ENCODE results near the gene JDP2.
A peak's percentile ranks its signal among the peaks of the same experiment; 100 is the strongest.

The JDP2 gene

DNA sequence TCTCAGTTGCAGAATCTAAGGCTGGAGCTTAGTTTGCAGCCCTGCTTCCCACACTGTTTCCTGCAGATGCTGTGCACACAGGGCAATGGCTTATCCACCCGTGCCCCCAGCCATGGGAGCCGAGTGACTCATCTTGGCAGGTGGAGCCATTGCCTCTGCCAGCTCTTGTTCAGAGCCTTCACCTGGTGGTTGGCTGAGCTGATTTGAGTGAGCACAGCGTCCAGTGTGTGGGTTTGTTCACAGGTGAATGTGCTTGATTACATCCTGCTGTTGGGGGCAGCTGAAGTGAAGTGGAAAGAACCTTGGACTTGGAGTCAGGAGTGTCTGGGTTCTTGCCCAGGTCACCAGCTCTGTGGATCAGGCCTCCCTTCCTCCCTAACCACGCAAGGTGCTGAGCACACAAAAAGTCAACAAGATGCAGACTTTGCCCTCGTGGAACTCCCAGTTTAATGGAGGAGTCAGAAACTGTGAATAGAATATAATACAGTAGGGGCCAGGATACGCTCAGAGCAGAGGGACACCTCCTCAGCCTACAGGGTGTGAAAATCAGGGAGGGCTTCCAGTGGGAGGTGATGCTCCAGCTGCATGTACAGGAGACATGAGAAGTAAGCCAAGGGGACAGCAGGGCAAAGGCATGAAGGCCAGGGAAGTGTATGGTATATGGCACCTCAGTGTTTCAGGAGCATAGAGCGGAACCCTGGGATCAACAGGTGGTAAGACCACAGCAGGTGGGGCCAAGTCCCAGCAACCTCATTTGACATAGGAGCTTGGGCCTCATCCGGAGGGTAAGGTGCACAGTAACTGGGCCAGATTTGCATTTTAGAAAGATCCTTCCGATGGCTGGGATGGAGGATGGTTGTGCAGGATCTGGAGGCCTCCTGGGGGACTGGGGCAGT is 22.8 kb downstream of the JDP2 start:
- Histone ChIP-seq H3K9ac (ENCODE audit: low read length) (no peak overlapping the region), H3K27ac (ENCODE audit: low read length) (no peak overlapping the region), H3K36me3 (ENCODE audit: control insufficient read depth, low read depth, low read length) (no peaks in the 10 kb centered on the region), H3K27me3 (ENCODE audit: control insufficient read depth, insufficient read depth, low read length) (no peaks in the 10 kb centered on the region), H3K4me3 (ENCODE audit: low read length) (no peak overlapping the region), H3K4me1 (ENCODE audit: control insufficient read depth, low read depth, low read length) (peaks cover 18% of the 10 kb centered on the region), H3K9me3 (ENCODE audit: control insufficient read depth, low read depth, low read length) (no peaks in the 10 kb centered on the region)

DNA sequence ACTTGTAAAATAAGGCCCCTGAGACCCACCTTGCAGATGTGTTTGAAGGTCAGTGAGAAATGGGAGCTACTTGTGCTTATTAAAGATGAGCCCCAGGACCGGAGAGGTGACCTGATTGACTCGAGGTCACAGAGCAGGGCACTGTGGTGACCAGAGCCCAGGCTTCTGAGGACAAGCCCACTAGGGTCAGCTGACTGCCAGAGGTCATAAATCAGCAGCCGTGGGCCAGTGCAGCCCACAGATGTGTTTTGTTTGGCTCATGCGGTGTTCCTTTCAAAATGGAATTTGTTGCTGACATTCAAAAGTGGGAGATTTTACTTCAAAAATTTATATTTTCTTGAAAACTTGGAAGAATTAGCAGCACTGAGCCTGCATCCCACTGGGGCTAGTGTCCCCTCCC is 24.5 kb downstream of the JDP2 start:
- Histone ChIP-seq H3K36me3 (ENCODE audit: control insufficient read depth, low read depth, low read length) (no peaks in the 10 kb centered on the region), H3K27ac (ENCODE audit: low read length) (no peak overlapping the region), H3K9me3 (ENCODE audit: control insufficient read depth, low read depth, low read length) (no peaks in the 10 kb centered on the region), H3K4me3 (ENCODE audit: low read length) (no peak overlapping the region), H3K27me3 (ENCODE audit: control insufficient read depth, insufficient read depth, low read length) (no peaks in the 10 kb centered on the region), H3K4me1 (ENCODE audit: control insufficient read depth, low read depth, low read length) (peaks cover 20% of the 10 kb centered on the region), H3K9ac (ENCODE audit: low read length) (no peak overlapping the region)

GRCh38 chr14:75452900-75453816 is 25.3 kb downstream of the JDP2 start:
- Histone ChIP-seq H3K4me3 (ENCODE audit: low read length) (no peak overlapping the region), H3K27ac (ENCODE audit: low read length) (peak overlapping the region; percentile 78), H3K36me3 (ENCODE audit: control insufficient read depth, low read depth, low read length) (no peaks in the 10 kb centered on the region), H3K9me3 (ENCODE audit: control insufficient read depth, low read depth, low read length) (no peaks in the 10 kb centered on the region), H3K9ac (ENCODE audit: low read length) (peak overlapping the region; percentile 43), H3K27me3 (ENCODE audit: control insufficient read depth, insufficient read depth, low read length) (no peaks in the 10 kb centered on the region), H3K4me1 (ENCODE audit: control insufficient read depth, low read depth, low read length) (peaks cover 27% of the 10 kb centered on the region)

DNA sequence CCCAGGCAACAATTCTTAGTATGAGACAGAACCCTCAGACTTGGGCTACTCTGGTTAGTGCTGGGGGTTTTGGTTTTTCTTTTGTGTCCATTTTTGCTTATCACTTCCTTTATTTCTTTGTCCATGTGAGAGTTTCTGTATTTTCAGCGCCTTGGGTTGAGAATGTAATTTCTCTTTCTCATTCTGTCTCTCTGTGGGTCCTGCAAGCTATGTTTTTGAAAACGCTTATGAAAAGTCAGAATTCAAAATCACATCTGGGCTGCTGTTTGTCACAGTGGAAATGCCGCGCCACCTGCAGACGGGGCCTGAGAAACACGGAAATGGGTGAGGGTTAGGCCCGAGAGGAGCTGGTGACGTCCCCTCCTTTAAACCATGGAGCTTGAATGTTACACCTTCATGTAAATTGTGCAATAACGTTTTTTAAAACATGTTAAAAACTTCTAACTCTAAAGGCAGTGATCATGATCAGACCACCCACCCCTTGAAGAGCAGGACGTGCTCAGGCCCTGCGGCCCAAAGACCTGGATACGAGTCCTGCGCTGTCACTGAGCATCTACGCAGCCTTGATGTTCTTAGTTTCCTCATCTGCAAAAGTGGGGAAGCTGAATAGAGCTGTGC is 26.1 kb downstream of the JDP2 start:
- H3K9ac ChIP-seq (ENCODE audit: low read length), result peak overlapping the region; percentile 43
- no peaks in the 10 kb centered on the region for H3K36me3 ChIP-seq (ENCODE audit: control insufficient read depth, low read depth, low read length)
- no peak overlapping the region for H3K4me3 ChIP-seq (ENCODE audit: low read length)
- peaks cover 27% of the 10 kb centered on the region for H3K4me1 ChIP-seq (ENCODE audit: control insufficient read depth, low read depth, low read length)
- H3K9me3 ChIP-seq (ENCODE audit: control insufficient read depth, low read depth, low read length), result no peaks in the 10 kb centered on the region
- no peak overlapping the region for H3K27ac ChIP-seq (ENCODE audit: low read length)
- no peaks in the 10 kb centered on the region for H3K27me3 ChIP-seq (ENCODE audit: control insufficient read depth, insufficient read depth, low read length)

DNA sequence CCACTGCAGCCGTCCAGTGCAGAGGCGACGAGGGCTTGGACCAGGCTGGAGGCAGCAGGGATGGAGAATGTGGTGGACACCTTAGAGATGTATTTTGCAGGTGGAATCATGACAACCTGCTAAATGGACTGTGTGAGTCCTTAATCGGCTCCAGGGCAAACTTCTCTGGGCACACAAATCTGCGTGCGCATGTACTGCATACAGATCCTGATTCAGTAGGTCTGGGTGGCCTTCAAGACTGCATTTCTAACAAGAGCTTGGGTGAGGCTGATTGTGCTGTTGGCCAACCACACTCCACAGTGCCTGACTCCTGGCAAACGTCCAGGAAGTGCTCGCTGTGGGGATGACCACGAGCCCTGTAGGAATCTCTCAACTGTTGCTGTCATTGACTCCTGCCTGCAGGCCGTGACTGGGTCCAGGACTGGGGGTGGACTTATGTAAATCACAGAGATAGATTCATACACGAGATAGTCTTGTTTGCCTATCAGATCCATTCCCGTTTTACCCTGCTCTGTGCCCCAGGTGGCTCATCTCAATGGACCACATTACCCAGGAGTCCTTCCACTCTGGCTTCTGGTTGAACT is 27.2 kb downstream of the JDP2 start:
- H3K27me3 ChIP-seq (ENCODE audit: control insufficient read depth, insufficient read depth, low read length), result no peaks in the 10 kb centered on the region
- H3K36me3 ChIP-seq (ENCODE audit: control insufficient read depth, low read depth, low read length), result no peaks in the 10 kb centered on the region
- no peak overlapping the region for H3K4me3 ChIP-seq (ENCODE audit: low read length)
- no peaks in the 10 kb centered on the region for H3K9me3 ChIP-seq (ENCODE audit: control insufficient read depth, low read depth, low read length)
- no peak overlapping the region for H3K9ac ChIP-seq (ENCODE audit: low read length)
- H3K27ac ChIP-seq (ENCODE audit: low read length), result no peak overlapping the region
- peaks cover 27% of the 10 kb centered on the region for H3K4me1 ChIP-seq (ENCODE audit: control insufficient read depth, low read depth, low read length)

- Histone ChIP-seq H3K9me3 (ENCODE audit: control insufficient read depth, low read depth, low read length) (no peaks in the 10 kb centered on the region), H3K4me3 (ENCODE audit: low read length) (no peak overlapping the region), H3K36me3 (ENCODE audit: control insufficient read depth, low read depth, low read length) (no peaks in the 10 kb centered on the region), H3K27me3 (ENCODE audit: control insufficient read depth, insufficient read depth, low read length) (no peaks in the 10 kb centered on the region), H3K9ac (ENCODE audit: low read length) (no peak overlapping the region), H3K27ac (ENCODE audit: low read length) (no peak overlapping the region), H3K4me1 (ENCODE audit: control insufficient read depth, low read depth, low read length) (peaks cover 27% of the 10 kb centered on the region)
These were observed 28.5 kb downstream of the JDP2 start for GRCh38 chr14:75456069-75456996.

DNA sequence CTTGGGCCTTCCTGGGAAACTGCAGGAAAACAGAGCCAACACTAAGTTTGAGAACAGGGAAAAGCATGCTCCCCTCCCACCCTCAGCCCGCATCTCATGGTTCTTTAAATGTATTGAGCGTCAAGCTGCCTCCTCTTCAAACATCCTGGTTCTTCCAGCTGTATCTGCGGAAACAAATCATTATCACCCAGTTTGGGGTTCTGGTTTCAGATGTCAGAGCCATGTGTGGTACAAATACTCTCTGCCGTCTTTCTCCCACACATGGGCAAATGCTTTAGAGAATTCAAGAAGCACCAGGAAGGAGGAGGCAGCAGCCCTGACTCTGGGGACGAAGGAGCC is 29.1 kb downstream of the JDP2 start:
- H3K9me3 ChIP-seq (ENCODE audit: control insufficient read depth, low read depth, low read length), result no peaks in the 10 kb centered on the region
- no peak overlapping the region for H3K4me3 ChIP-seq (ENCODE audit: low read length)
- H3K27me3 ChIP-seq (ENCODE audit: control insufficient read depth, insufficient read depth, low read length), result no peaks in the 10 kb centered on the region
- peaks cover 27% of the 10 kb centered on the region for H3K4me1 ChIP-seq (ENCODE audit: control insufficient read depth, low read depth, low read length)
- no peaks in the 10 kb centered on the region for H3K36me3 ChIP-seq (ENCODE audit: control insufficient read depth, low read depth, low read length)
- no peak overlapping the region for H3K9ac ChIP-seq (ENCODE audit: low read length)
- no peak overlapping the region for H3K27ac ChIP-seq (ENCODE audit: low read length)

DNA sequence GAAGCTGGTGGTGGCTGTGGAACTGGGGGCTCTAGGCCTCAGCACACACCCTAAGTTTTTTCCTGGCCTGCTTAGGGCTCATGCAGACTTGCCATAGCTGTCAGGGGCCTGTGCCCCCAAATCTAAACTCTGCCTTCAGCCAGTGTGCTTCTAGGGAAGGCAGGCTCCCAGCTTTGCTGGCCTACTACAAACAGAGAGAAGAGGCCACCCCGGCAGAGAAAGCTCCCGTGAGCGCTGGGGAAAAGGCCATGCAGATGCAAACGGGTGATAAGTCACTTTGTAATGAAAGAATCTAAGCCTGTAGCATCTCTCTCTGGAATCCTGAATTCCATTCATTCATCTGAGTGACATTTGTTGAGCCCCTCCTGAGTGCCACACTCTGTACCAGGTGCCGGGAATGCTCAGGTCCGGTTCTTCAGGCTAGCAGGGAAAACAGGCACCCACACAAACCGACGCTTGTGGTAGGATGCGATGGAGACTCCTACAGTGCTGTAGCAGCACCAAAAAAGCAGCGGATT is 29.9 kb downstream of the JDP2 start:
- H3K36me3 ChIP-seq (ENCODE audit: control insufficient read depth, low read depth, low read length), result no peaks in the 10 kb centered on the region
- no peak overlapping the region for H3K27ac ChIP-seq (ENCODE audit: low read length)
- H3K4me3 ChIP-seq (ENCODE audit: low read length), result no peak overlapping the region
- H3K9ac ChIP-seq (ENCODE audit: low read length), result no peak overlapping the region
- no peaks in the 10 kb centered on the region for H3K27me3 ChIP-seq (ENCODE audit: control insufficient read depth, insufficient read depth, low read length)
- H3K9me3 ChIP-seq (ENCODE audit: control insufficient read depth, low read depth, low read length), result no peaks in the 10 kb centered on the region
- H3K4me1 ChIP-seq (ENCODE audit: control insufficient read depth, low read depth, low read length), result peaks cover 20% of the 10 kb centered on the region

DNA sequence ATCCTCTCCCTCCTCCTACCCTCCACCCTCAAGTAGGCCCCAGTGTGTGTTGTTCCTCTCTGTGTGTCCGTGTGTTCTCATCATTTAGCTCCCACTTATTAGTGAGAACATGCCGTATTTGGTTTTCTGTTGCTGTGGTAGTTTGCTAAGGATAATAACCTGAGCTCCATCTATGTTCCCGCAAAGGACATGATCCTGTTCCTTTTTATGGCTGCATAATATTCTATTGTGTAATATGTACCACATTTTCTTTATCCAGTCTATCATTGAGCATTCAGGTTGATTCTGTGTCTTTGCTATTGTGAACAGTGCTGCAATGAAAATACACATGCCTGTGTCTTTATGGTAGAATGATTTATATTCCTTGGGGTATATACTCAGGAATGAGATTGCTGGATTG is 30.5 kb downstream of the JDP2 start:
- Histone ChIP-seq H3K9ac (ENCODE audit: low read length) (no peak overlapping the region), H3K27me3 (ENCODE audit: control insufficient read depth, insufficient read depth, low read length) (no peaks in the 10 kb centered on the region), H3K27ac (ENCODE audit: low read length) (no peak overlapping the region), H3K36me3 (ENCODE audit: control insufficient read depth, low read depth, low read length) (no peaks in the 10 kb centered on the region), H3K4me1 (ENCODE audit: control insufficient read depth, low read depth, low read length) (peaks cover 15% of the 10 kb centered on the region), H3K4me3 (ENCODE audit: low read length) (no peak overlapping the region), H3K9me3 (ENCODE audit: control insufficient read depth, low read depth, low read length) (no peaks in the 10 kb centered on the region)

- Histone ChIP-seq H3K4me3 (ENCODE audit: low read length) (no peak overlapping the region), H3K9ac (ENCODE audit: low read length) (no peak overlapping the region), H3K27me3 (ENCODE audit: control insufficient read depth, insufficient read depth, low read length) (no peaks in the 10 kb centered on the region), H3K36me3 (ENCODE audit: control insufficient read depth, low read depth, low read length) (no peaks in the 10 kb centered on the region), H3K9me3 (ENCODE audit: control insufficient read depth, low read depth, low read length) (no peaks in the 10 kb centered on the region), H3K4me1 (ENCODE audit: control insufficient read depth, low read depth, low read length) (peaks cover 9% of the 10 kb centered on the region), H3K27ac (ENCODE audit: low read length) (no peak overlapping the region)
These were observed 31.4 kb downstream of the JDP2 start for GRCh38 chr14:75459099-75459741.
